ENCODE measurements around the gene TPO.

The TPO gene

DNA sequence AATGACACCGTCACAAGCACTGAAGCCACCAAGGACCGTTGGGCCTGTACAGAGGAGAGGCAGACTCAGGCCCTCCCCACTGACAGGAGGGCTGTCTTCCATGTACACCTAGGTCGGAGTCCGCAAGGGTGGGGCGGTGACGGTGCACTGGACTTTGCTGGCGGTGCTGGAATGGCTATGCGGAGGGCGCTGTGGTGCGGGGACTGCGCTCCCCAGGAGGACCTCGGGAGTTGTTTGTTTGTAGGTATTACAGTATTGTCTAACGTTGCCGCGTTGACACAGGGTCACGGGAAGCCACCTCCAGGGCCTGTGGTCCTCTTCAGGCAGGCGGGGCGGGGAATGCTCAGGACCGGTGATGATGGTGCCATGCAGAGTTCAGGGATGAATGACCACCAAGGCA is 126.2 kb downstream of the TPO start:
- DNase-seq: no peak

DNA sequence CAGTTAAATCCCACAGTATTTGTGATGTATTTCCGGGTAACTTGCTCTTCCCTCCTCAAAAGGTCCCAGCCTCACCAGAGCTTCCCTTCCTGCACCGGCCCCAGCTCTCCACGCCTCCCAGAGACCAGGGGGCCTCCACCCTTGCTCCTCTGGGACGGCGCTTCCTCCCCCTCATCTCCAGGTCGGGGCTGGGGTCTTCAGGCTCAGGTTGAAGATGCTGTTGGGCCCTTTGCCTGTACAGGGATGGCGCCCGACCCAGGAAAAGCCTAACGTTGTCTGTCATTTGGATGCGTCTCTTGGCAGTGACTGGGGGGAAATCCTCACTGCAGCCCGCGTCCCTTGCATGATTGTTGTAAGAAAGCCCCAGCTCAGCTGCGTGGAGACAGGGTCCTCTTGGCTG is 126.7 kb downstream of the TPO start:
- no peak for DNase-seq

DNA sequence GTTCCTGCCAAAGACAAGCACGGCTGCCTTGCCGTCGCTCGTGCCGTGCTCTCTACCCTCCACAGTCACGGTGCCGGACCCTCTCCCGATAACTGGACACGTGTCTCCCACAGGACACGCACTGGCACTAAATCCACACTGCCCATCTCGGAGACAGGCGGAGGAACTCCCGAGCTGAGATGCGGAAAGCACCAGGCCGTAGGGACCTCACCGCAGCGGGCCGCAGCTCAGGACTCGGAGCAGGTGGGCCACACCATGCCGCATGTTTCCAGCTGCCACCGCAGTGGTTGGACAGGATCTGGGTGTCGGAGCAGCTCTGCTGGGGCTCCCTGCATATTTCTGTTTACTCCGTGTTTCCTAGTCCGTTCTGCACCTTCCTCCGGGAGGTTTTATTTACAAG is 127.2 kb downstream of the TPO start:
- DNase-seq: no peak

DNA sequence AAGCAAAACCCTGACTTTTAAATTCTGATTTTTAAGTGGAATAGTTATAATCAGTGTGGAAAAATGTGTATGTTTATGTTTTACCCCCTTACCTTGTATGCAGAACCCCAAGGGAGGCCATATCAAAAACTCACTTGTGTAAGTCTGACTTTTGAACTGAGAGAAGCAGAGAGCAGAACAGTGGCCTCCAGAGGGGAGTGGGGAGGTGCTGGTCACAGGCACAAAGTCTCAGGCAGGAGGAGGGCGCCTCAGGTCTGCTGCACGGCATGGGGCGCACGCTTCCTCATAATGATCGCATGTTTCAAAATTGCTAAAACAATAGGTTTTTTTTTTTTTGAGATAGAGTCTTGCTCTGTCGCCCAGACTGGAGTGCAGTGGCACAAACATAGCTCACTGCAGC is 127.8 kb downstream of the TPO start:
- no peak for DNase-seq

DNA sequence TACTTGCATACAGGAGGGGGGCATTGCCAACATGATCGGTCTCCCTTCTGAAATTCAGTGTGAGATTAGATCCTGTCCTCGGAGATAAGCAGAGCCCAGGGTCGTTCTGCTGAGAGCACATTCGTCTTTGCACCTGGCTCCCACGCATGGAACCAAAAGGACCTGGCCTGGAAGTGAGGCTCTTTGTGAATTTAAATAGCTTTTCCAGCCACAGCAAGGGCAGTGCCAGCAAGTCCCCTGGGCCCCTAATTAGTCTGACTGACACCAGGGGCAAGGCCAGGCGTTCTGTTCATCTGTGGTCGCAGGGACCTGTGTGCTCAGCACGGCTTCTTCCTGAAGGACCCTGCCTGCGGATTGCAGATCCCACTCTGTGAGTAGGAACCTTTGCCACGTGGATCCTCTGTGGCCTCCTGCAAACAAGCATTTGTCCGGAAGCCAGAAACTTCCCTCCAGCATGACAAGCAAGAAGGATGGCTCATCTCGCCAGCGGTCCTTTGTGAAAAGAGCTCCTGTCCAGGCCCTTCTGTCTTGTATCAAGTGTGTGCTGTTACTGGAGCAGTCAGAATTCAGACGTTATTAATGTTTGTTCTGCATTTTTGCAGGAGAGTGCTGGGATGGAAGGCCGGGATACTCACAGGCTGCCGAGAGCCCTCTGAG is 128.7 kb downstream of the TPO start:
- no peak for DNase-seq

DNA sequence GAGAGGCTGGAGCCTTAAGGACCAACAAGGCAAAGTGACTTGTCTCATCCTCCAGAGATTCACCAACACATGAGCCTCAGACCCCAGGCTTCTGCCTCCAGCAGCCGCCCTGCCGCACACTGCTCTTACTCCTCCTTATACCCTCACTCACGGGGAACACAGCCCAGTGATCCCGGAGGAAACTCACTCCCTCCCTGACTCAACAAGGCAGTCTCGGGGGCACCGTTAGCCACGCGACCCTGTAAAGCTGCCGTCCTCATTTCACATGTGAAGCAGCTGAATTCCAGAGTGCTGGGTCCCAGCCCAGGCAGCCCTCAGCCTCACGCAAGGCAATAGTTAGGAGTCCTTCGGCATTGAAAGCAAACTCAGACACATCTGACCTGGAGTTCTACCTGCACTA is 129.7 kb downstream of the TPO start:
- DNase-seq: no peak

DNA sequence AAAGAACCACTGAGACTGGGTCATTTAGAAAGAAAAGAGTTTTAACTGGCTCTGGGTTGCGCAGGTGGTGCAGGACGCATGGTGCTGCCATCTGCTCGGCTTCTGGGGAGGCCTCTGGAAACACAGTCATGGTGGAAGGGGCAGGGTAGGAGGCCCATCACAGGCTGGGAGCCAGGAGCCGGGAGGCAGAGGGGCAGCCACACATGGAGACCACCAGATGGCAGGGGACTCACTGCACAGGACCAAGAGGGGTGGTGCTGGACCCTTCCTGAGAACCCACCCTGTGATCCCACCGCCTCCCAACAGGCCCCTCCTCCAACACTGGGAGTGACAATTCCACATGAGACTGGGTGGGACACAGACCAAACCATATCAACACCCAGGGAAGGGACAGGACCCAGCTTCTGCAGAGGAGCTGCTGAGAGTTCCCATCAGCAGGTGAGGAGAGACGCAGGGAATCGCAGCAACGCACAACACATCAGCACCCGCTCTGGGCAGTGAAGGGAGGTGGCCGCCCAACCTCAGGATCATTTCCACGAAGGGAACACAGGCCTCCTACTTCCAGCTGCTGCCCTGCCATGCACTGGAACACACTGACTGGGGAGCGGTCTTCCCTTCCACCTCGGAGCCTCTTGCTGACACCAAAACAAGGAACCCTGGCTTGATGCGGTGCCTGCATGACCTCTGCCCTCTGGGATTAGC is 130.7 kb downstream of the TPO start:
- DNase-seq: no peak

DNA sequence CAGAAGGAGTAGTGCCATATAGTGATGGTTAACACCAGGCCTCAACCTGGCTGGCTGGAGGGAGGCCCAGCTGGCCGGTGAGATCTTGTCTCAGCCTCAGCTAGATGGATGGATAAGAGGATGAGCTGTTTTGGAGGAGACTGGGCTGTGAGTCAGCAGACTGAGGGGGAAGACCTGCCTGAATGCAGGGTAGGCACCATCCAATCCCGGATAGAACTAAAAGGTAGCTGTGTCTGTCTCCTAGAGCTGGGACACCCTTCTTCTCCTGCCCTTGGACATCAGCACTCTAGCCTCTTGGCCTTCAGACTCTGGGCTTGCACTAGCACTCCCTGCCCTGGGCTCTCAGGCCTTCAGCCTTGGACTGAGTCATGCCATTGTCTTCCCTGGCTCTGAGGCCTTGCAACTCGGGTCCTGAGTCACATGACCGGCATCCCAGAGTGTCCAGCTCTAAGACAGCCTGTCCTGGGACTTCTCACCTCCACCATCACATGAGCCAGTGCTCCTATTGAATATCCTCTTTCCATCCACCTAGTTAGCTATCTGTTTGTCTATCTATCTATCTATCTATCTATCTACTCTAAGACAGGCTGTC is 131.3 kb downstream of the TPO start:
- no peak for DNase-seq

DNA sequence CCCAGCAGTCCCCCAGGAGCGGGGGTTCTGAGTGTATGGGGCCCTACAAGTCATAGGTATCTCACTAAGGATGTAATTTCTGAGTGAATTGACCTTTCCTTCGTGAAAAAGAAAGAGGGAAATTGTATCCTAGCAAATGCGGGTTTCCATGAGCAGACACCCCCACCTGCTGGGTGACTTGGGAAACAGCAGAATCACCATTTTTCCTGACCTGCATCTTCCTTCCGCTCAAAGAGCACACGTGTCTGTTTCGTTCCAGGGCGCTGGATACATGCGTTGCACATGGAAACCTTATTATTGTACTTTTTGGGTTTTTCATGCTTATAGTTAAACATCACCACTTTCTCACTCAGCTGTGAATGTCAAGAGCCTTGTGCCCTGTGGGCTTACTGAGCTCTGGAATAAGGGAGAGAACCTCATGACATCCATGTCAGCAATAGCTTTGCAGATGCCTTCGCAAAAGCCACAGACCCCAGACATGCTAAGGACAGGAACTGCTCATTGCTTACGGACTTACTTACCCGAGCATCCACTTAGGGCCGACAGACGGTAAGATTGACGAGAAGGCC is 132.8 kb downstream of the TPO start:
- DNase-seq: peak; percentile 38

DNA sequence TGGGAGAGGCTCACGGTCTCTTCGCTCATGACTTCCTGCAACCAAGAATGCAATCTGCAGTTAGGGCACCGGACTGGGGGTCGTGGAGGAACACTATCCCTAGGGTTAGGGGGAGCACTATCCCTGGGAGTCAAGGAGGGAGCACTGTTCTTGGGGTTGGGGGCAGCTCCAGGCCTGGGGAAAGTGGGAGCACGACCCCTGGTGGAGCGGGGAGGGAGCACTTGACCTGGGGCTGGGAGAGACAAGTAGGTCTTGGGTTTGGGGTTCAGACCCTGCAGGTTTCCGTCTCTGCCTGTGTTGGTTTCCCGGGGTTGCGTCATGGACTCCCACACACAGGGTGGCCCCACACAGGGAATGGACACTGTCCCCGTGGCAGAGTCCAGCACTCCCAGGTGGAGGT is 133.6 kb downstream of the TPO start:
- DNase-seq: no peak

DNA sequence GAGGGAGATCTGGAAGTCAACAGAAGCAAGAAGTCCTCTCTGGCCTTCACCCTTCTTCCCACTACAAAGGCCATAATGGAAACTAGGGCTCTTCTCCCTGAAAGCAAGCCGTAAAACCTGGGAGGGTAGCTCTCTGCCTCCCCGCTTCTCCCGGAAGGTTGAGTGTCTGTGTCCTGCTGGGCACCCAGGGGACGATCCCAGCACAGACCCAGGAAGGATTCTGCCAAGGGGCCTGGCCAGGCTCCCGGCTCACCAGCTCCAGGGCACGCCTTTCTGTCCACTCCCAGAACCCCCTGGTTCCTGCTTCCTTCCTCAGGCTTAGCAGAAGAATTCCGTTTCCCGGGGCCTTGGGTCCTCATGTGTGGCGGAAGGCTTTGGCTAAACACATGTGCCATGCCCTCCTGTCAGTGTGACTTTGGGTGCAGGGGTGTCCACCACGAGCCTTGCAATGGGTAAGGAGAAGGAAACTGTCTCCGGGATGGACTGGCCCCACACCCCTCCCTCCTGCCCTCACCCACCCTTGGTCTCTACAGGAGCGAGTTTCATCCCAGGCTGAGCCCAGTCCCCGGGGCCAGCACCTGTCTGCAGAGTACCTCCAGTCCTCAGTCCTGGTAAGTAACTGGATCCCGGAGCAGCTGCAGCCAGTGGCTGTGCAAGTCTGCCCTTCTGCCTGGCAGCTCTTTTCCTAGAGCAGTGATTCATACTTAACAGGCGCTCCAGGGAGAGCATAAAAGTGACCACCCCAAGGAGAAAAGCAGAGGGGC is 135.8 kb downstream of the TPO start:
- no peak for DNase-seq

DNA sequence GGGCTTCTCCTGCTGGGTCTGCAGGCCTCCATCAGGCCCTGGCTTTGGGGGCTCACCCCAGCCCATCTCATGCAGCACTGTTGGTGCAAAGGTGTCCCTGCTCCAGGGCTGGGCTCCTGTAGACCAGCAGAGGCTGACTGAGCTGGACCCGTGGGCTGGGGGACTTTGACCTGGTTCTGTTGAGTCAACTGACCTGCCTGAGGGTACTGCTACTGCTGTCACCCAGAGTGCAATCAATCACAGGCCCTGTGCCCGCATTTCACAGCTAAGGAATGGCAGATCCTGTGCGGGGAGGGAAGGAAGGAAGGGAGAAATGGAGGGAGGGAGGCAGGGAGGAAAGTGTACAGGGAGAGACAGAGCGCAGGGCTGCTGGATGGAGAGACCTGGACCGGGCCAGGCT is 136.8 kb downstream of the TPO start:
- no peak for DNase-seq

DNA sequence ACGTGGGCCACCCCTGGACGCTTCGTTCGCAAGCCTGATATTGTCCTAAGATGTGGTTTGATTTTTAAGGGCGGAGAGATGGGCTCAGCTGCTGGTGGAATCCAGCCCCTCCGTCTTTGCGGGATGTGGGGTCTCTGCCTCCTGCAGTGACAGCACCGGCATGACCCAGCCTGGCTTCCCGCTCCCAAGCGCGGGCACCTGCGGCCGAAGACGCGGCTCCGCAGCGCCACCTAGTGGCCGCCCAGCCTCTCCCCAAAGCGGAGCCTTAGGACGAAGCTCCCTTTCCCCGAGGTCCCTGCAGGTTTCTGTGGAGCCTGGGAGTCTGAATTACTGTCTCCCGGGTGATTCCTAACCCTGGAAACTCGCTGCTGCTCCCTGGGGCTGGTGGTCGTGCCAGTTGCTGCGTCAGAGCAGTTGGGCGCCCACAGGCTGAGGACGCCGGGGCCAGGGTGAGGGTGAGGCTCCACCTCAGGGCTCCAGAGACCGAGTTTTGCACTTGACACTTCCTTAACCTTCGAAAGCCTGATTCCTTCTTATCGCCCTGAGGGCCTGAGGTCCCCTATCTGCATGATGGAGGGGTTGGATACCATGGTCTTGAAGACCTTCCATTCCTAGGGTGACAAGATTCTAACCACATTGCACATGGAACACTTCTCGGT is 137.5 kb downstream of the TPO start:
- DNase-seq: peak; percentile 73

DNA sequence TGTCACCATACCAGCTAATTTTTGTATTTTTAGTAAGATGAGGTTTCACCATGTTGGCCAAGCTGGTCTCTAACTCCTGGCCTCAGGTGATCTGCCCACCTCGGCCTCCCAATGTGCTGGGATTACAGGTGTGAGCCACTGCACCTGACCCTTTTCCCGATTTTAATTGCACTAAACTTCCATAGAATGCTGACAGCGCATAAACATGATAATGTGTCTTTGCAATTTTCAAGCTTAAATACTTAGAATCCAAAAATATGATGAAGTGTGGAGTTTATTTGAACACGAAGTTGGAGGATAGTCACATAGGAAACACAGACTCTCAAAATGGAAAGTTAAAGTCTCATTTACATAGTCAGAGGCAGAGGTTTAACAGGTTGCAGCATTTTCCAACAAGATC is 138.6 kb downstream of the TPO start:
- no peak for DNase-seq

DNA sequence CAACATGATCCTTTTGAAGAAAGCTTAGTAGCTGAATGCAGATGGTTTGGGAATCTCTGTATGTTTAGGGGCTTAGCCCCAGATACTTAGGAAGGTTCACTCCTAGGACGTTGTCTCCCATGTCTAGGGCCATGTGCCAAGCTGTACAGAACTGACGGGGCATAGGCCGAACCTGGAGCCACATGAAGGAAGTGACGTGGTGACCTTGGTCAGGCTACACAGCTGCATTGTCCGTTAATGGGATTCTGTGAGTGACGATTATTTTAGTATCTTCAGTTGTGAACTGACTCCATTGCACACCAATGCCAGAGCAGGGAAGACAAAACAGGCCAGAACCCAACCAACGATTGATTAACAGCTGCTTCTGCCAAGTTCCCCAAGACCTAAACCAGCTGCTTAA is 139.3 kb downstream of the TPO start:
- DNase-seq: no peak

DNA sequence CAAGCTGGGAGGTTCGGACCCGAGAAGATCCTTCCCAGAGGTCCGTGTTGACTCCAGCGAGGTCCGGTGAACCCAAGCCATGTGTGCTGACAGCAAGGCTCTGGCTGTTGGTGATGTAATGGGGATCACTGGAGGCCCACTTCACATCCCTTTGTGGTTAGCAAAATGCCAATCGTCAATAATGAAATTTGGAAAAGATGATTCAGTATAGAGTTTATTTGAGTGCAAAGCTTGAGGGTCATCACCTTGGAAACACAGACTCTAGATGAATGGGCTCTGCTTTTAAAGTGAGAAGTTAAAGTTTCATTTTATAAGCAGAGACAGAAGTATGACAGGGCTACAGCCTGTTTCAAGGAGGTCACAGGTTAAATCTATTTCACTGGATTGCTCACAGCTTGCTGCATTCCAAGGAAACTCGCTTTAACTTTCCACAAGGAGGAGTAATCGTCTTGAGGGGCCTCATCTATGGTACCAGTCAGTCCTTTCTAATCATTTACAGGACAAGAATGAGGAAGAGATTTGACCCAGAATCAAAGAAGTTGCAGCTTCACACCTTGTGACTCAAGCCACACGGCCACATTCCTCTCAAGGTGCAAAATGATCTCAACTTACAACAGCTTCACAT is 140.5 kb downstream of the TPO start:
- DNase-seq: no peak

DNA sequence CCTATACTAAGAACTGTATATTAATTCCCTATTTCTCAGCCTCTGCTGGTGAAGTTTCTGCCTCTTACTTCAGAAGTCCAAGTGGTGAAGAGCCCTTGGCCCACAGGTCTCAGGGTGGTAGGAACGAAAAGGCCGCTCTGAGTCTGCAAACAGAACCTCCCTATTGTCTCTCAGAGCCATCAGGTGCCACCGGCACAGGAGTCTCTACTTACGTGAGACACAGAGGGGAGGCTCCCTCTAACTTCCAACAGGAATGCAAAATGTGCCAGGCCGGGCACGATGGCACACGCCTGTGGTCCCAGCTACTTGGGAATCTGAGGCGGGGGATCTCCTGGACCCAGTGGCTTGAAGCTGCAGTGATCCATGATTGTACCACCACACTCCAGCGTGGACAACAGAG is 143.0 kb downstream of the TPO start:
- no peak for DNase-seq

DNA sequence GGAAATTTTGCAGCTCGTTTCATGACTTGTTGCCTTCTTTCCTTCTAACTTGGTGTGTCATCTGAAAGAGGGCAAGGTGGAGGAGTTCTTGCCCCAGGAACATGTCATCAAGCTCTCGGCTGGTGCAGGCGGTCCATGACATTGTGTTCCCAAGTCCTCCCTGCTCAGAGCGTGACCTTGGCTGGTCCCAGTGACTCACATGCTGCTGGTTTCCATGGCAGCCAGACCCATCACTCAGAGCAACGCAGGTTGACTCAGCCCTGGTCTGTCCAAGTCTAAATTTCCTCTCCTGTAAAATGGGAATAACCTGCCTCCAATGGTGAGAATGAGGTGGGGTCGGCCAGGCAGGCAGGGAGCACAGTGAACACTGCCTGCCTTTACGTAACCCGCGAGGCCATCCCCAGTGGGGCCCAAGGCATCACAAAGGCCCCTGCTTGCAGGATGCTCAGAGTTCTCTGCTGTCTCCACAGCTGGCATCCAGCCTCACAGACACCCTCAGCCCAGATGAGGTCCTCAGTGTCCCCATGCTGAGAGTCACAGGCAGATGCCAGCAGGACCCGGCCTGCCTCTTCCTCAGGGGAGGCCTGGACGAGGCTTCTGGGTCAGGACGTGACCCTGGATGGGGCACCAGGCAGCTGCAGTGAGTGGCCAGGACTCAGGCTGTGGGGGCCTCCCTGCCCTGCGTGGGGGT is 143.7 kb downstream of the TPO start:
- DNase-seq: no peak

DNA sequence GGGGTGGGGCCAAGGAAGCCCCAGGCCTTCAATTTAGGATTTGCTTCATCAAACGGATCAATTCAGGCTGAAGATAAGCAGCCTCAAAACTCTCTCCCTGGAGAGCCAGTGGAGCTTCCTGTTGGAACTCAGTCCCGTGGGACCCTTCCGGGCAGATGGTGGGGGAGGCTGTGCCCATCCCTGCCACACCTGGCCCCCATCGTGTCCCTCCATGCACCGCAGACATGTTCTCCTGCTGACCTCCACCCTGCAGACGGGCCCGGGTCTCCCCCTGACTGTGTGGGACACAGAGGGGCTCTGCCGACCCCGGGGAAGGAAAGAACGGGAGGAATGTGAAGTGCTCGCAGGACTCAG is 144.2 kb downstream of the TPO start:
- no peak for DNase-seq

DNA sequence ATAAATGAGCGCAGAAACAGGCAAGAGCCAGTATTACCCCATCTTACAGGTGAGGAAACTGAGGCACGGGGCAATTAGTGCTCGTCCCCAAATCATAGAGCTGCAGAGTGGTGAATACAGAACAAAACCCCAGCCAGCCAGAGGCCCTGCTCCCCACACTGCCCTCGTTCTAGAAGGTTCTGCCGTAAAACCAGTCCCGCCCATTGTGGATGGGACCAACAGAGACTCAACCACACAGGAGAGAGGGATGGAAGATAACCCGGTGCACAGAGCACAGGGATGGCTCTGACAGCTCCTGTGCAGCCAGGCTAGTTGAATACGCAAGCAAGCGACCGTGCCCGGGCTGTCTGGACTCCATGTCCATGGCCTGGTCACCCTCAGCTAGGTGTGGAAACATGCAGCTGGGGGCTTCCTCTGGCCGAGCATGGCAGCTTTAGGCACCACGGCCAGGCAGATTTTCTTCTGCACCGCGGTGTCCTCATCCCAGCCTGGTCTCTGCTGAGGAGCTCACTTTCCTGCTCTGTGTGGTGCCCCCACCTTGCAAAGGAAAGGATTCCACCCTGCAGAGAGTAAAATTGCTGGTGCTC is 146.4 kb downstream of the TPO start:
- no peak for DNase-seq

DNA sequence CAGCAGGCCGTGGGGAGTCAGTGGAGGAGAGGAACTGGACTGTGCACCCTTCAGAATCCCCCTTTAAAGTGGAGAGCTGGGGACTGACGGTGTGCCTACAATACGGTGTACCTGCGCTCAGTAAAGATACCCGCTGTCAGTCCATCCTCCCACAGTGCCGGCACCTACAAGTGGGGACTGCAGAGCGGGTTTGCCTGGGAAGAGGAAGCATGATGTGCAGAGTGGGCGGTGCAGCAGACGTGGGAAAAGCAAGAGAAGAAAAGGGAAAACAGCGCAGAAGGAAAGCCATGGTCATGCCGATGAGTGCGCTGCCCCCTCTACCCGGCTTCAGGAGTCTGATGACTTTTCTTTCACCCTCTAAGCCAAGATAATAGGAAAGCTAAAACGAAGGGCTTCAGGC is 148.0 kb downstream of the TPO start:
- DNase-seq: no peak
